DMS53 (cell line): ENCODE results near the gene CTSK.
"Not testable (repeated sequence)": the region's sequence is repeated elsewhere in the genome, so short reads cannot be mapped to it uniquely, and the experiment has no call there.

Source experiments
- DNase-seq: peaks from one replicate; lab custom pipeline; 2025; lab: John Stamatoyannopoulos, UW

CTSK gene

DNA sequence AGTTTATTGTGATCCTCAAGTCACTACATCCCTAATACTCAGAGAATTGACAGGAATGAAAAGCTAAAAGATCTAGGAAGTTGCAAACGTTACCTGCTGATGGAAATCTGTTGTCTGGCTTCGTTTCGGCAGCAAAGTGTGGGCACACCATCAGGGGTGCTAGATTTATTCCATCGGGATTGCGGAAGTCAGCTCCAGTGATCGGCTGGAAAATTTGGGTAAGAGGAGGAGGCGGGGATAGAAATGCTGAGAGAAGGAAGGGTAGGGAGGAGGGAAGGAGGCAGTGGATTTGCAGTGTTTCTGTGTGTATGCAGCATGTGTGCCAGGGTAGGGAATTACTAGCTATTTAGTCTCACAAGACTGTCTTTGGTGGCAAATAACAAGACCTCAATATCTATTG lies at the start of gene CTSK:
Gene CTSK, minus strand, starts transcription at position 140 of the 400 bp plus-strand sequence. CDS start 1,455 bp downstream, outside the sequence.
- DNase-seq = no peak

DNA sequence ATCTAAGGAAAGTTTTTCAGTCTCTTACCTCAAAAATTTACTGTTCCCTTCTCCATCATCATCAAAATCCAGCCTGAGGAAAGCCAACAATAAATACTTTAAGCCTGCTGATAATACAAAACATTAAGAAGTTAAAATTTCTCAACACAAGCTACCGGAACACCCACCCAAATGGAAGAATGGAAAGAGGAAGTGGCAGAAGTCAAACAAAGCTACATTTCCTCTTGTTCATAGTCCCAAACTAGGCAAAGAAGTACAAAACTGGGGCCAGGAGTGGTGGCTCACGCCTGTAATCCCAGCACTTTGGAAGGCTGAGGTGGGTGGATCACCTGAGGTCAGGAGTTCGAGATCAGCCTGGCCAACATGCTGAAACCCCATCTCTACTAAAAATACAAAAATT lies 44.7 kb upstream of the CTSK start:
- not testable (repeated sequence) for DNase-seq

DNA sequence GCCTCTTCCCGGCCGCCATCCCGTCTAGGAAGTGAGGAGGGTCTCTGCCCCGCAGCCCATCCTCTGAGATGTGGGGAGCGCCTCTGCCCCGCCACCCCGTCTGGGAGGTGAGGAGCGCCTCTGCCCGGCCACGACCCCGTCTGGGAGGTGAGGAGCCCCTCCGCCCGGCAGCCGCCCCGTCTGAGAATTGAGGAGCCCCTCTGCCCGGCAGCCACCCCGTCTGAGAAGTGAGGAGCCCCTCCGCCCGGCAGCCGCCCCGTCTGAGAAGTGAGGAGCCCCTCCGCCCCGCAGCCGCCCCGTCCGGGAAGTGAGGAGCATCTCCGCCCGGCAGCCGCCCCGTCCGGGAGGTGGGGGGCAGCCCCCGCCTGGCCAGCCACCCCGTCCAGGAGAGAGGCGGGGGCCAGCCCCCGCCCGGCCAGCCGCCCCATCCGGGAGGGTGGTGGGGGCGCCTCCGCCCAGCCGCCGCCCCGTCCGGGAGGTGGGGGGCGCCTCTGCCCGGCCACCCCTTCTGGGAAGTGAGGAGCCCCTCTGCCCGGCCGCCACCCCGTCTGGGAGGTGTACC lies 42.8 kb upstream of the CTSK start:
- not testable (repeated sequence) for DNase-seq

DNA sequence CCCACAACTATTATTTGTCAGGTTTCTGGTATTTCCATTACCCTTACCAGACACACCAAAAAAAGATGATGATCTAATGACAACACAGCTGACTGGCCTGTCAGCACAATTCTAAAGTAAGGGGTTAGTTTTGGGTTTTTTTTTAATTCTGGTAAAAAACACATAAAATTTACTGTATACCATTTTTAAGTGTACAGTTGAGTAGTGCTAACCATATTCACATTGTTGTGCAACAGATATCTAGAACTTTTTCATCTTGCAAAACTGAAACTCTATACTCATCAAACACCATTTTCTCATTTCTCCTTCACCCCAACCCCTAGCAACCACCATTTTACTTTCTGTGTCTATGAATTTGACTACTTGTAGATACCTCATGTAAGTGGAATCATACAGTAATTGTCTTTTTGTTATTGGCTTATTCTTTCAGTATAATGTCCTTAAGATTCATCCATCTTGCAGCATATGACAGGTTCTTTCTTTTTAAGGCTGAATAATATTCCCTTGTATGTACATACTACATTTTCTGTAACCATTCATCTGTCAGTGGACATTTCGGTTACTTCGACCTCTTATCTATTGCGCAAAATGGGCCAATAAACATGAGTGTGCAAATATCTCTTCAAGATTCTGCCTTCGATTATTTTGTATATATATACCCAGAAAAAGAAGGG lies 38.5 kb upstream of the CTSK start:
- DNase-seq = no peak

DNA sequence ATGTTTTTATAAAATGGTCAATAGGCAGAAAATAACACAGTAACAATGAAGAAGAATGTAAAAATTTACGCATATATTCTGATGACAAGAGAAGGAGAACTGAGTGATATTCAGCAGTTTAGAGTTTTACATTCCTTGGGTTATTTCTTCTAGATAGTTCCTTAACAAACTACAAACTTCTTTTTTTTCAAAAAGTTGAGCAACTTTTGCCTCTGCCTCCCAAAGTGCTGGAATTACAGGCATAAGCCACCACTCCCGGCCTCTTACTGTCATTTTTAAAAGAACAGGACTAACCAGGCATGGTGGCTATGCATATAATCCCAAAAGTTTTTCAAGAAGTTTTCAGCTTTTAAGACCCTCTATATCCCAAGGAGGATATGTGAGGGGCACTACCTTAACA lies 35.4 kb upstream of the CTSK start:
- no peak for DNase-seq

DNA sequence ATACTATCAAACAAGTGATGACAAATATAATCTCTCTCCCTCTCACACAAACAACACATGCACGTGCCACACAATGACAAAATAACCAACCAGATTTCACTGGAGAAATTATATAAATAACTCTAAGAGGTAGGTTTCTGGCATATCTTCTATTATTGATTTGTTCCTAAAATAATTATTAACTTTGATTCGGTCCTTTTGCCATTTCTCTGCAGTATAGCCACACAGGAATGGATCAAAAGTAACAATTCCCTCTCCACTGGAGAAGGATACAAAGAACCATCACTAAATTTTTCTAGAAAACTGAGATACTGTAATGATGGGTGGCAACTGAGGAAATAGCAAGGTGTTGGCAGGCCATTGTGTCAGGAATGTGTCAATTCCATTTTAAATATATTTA lies 34.9 kb upstream of the CTSK start:
- no peak for DNase-seq

DNA sequence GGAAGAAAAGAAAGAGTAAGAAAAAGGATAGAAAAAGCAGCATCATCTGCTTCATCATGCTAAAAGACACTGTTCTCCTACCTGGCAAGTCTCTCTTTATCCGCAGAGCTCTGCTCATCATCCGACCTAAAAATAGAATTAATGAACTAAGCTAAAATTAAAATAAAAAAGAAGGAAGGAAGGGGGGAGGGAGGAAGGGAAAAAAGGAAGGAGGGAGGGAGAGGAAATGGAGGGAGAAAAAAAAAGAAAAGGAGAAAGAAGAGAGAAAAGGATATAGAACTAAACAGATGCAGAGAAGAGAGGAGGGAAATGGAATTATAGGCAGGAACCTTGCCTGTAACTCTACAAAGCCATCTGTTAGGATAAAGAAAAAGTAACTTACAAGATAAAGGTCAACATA lies 34.3 kb upstream of the CTSK start:
- DNase-seq = no peak

DNA sequence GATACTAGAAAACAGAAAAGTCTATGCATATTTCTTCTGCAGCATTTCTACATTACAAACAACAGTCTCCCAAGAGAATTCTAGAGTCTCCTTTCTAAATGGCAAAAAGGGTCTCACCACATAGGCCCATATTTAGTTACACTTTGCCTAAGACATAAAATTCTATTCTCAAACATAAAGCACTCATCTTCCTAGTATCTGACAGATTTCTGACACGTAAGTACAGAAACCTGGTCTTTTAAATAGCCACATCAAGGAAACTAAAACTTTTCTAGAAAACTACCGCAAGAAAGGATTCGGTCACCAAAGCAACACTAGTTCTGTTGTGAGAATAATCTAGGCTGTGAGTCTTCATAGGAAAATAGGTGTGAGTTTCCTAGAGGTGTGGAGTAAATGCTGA lies 33.6 kb upstream of the CTSK start:
- no peak for DNase-seq

DNA sequence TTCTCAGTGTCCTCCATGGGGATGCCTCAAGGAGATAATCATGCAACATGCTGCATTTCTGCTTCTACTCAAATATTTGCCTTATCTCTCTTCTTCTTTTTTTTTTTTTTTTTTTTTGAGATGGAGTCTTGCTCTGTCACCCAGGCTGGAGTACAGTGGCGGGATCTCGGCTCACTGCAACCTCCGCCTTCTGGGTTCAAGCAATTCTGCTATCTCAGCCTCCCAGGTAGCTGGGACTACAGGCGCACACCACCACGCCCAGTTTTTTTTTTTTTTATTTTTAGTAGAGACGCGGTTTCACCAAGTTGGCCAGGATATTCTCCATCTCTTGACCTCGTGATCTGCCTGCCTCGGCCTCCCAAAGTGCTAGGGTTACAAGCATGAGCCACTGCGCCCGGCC lies 32.8 kb upstream of the CTSK start:
- DNase-seq = not testable (repeated sequence)

DNA sequence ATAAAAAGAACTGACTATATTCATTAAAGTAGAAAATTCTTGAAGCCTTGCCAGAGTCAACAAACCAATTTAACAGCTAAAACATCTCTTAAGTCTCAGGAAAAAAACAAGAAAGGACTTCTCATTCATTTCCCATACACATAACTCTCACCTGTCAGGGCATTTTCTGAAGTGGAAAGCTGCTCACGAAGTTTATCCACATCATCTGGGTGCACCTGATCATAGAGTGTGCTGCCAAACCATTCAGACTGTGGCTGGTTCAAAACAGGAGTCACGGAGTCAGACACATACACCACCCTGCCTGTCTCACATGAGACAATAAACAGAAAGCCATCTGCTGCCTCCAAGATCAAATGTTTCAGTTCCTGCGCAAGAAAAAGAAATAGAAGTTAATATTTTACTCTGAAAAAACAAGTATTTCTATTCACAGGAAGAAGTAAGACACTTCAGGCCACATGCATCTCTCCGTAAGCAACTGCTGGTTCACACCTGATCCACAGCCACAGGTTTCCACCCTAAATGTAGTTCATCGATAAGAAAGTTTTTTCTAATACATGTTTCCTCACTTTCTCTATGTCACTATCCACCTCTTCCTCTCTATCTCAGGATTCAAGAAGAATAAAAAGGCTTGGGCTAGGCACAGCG lies 28.2 kb upstream of the CTSK start:
- peak; percentile 90 for DNase-seq

DNA sequence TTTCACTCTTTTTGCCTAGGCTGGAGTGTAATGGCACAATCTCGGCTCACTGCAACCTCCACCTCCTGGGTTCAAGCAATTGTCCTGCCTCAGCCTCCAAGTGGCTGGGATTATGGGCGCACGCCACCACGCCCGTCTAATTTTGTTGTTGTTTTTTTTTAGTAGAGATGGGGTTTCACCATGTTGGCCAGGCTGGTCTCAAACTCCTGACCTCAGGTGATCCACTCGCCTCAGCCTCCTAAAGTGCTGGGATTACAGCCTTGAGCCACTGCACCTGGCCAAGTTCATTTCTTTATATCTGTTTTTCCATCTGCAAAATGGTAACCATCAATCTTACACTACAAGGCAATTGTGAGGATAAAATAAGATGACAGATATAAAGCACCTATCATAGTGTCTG lies 25.9 kb upstream of the CTSK start:
- DNase-seq = not testable (repeated sequence)

DNA sequence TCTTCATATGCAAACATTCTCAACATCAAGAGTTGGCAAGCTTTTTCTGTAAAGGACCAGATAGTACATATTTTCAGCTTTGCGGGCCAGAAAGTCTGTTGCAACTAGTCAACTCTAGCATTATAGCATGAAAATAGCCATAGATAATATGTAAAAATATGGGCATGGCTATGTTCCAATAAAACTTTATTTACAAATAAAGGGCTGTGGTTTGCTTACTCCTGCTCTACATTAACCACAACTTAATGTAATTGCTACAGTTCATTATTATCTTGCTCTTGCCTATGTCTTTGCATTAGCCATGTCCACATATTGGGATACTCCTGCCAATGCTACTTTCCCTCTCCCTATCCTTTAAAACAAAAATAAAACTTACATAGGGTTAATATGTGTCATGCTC lies 24.5 kb upstream of the CTSK start:
- no peak for DNase-seq

DNA sequence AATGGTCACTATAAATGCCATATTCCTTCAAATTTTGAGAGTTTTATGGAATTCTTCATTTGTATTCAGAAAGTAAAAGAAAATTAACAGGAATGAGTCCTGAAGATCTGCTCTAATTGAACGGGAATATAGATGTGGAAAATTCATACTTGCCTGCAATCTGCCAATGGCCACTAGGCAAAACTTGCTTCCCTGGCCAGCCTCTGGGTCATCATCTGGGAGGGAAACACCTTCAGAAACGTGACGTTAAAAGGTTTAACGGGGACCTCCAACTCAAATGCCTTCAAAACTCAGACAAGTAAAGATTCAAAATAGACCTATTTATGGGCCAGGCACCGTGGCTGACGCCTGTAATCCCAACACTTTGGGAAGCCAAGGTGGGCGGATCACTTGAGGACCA lies 21.7 kb upstream of the CTSK start:
- peak; percentile 15 for DNase-seq

DNA sequence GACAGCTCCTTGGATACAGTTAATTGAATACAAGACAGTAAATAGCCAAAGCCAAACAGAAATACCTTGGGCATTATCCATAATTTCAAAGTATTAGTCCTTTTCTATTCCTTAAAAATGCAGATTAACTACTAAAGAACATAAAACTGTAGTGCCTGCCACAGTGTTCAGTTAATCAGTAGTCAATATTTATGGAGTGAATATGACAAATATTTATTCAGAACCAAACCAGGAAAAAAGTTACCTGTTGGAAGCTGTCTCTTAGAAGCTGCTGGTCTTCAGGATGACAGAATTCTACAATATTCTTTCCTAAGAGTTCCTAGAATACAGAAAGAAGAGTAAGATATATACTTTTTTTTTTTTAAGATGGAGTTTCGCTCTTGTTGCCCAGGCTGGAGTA lies 18.2 kb upstream of the CTSK start:
- DNase-seq = peak; percentile 17

DNA sequence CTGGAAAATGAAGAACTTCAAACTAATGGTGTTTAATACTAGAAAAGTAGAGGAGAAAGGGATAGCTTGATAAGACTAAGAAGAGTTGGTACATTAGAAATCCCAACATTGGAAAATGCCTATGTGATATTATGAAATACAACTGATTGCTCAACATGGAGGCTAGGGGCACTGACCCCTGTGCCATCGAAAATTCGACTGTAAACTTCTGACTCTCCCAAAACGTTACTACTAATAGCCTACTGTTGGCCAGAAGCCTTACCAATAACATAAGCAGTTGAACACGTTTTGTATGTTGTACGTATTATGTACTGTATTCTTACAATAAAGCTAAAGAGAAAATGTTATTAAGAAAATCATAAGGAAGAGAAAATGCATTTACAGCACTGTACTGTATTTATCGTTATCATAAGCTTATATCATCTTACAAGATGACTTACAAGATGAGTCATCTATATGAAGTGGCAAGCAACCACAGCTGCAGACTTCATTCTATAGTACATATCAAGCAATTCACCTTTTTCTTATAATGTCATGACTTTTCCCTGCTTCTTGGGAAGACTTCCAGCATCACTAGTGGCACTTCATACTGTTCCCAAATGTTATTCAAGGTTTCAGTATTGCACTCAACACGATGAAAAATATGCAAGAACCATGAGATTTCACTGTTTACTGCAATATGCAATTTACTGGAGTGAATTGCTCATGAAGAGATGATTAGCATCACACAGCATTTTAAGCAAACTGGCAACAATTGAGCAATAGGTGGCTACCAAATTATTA lies 12.9 kb upstream of the CTSK start:
- no peak for DNase-seq

DNA sequence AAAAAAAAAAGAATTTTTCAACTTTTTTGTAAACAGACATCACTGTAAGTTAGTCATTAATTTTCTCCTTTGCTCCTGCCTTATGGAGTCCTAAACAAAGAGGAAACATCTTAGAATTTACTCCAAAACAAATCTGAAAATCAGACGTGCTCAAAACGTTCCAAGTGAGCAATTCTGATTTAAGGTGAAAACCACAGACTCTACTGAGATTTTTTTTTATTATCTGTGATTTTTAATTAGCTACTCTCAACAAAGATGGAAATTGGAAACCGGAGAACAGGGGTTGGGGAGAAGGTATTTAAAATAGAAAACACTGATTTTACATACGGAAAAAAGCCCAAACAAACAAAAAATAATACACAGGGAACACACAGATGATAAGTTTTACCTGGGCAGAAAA lies 7.8 kb upstream of the CTSK start:
- no peak for DNase-seq

DNA sequence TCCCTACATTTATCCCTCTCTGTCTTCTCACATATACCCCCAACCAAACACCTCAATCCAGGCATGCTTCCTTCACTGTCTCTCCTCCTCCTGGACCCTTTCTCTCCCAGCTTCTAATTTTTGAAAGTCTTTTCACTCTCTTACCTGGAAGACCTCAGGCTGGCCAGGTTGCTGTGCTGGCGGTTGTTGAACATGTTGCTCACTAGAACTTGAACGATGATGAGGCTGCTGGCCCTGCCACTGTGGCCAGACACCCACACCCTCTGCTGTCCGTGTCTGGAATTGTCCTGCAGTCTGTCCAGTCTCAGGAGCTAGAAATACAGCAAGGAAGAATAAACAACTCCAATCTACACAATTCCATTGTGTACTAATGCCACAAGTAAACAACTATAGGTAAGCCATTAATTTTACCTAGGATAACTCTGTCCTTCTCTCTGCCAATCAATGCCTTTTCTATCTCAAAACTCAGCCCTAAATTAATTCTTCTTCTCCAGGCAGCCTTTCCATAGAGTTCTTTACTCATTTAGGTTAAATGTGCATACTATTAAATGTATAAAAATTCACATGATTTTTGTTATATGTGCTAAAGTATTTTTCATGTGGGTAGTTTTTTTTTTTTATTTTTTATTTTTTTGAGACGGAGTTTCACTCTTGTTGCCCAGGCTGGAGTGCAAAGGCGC lies 5.1 kb upstream of the CTSK start:
- DNase-seq = peak; percentile 84

DNA sequence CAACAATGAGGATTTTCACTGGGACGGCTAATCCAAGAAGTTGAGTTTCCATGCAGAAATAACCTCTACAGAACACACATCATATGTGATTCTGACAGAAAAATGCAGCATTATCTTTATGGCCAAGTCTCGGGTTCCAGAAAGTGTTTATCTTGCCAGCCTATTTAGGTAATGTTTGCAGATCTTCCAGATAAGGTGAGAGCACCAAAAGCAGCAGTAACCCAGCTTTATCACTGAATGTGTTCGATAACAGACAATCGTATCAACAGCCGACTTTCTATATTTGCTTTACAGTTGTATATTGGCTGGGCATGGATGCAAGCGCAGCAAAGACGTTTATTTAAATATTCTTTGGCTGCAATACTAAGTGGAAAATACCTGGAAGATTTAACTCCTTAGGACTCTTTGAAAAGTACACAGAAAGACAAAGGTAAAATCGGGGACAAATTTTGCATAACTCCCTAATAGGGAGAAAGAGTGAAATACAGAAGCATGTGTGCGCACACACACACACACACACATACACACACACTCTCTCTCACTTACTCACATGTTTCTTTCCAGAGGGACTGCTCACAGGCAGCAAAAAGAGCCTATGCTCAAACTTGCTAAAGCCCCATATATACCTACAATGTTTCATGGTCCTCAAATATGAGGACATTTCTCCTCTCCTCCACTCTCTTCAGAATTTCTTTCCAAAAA lies 3.0 kb upstream of the CTSK start:
- no peak for DNase-seq

DNA sequence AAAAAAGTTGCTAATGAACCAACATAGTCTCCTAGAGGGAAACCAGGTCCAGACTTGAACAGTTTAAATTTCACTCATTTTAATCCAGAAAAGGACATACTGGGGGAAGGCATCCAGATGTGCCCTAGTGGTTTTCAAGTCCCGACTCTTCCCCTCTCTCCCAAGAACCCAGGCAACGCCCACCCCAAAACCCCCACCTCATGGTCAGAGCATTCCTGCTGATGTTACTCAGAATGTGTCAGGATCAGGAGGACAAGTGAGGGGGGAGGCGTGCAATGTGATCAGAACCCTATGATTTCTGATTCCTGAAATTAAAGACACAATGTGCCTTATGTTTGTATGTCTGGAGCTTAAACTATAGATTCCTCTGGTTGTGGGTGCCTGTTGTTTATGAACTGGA lies 1.6 kb upstream of the CTSK start:
- no peak for DNase-seq

DNA sequence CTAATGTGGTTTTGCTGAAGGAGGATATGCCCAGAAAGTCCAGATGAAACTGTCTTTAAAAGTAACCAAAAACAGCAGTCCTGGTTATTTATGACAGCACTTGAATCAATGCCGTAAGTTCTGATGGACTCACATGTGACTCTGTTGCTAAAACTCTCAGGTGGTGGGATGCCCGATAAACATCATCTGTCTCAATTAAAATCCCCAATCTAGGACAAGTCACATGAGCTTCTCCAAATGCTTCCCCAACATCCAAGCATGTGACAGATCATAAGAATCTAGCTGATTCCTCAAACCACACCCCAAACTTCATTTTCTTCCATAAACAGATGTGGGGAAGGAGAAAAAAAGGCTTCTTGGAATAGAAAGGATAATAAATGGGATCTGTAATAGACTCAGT lies 786 bp upstream of the CTSK start:
- no peak for DNase-seq

DNA sequence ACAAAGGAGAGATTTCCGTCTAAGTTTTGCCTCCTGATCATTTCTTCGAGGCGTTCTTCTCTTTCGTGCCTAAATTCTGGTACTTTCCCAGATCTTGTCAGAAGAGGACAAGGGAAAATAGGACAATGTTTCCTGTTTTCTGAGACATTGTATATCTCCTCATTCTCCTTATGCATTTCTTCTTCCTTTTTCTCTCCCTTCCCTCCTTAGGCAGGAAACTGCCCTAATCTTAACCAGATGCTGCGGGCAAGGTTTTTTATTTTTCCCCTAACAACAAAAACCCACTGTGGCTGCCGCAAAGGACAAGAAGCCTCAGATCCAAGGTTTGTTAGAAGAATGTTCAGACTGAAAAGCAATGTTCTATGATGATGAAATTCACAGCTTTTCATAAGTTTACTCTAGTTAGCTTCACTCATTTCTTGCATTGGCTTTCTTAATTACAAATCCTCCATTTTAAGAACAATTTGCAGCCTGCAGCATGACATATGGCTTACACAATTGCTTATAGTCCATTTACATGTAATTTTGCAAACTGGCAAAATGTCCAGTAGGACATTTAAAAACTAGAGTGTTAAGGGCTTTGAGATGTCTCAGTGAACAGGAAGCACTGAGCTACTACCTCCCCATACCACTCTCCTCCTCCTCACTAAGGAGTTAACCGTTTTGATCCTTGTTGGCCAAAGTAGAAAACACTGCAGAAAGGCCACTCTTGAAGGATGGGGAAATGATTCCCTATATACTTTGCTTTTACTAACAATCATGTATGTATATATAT lies 624 bp downstream of the CTSK start:
- no peak for DNase-seq
